ENCODE data around the gene CACHD1. TPM values are rescaled to one million over a fixed set of nuclear protein-coding genes. Genes with fewer than 3 reads are reported as not detected.

Gene CACHD1
- polyA plus RNA-seq, 1 donor: 68.0 TPM

GRCh38 chr1:64550510-64550909 is 80.6 kb downstream of the CACHD1 start:
- DNase-seq: no peak

GRCh38 chr1:64550946-64551605 is 81.1 kb downstream of the CACHD1 start:
- no peak for DNase-seq

GRCh38 chr1:64553285-64553684 is 83.4 kb downstream of the CACHD1 start:
- DNase-seq: no peak

GRCh38 chr1:64555947-64556346 is 86.0 kb downstream of the CACHD1 start:
- DNase-seq: no peak

- DNase-seq: no peak
Measured at GRCh38 chr1:64561993-64562392, 92.1 kb downstream of the CACHD1 start.

- no peak for DNase-seq
Measured at GRCh38 chr1:64563958-64564565, 94.1 kb downstream of the CACHD1 start.

GRCh38 chr1:64564891-64565290 is 95.0 kb downstream of the CACHD1 start:
- DNase-seq: no peak

GRCh38 chr1:64567426-64568170 is 97.7 kb downstream of the CACHD1 start:
- DNase-seq: no peak

- no peak for DNase-seq
Measured at GRCh38 chr1:64568171-64568450, 98.2 kb downstream of the CACHD1 start.

GRCh38 chr1:64569411-64569810 is 99.5 kb downstream of the CACHD1 start:
- no peak for DNase-seq

GRCh38 chr1:64570267-64570855 is 100.4 kb downstream of the CACHD1 start:
- DNase-seq: no peak

GRCh38 chr1:64572222-64572900 is 102.4 kb downstream of the CACHD1 start:
- no peak for DNase-seq

GRCh38 chr1:64574301-64574700 is 104.4 kb downstream of the CACHD1 start:
- DNase-seq: no peak

GRCh38 chr1:64575881-64576676 is 106.2 kb downstream of the CACHD1 start:
- no peak for DNase-seq

GRCh38 chr1:64578270-64578973 is 108.5 kb downstream of the CACHD1 start:
- no peak for DNase-seq

GRCh38 chr1:64579767-64580166 is 109.8 kb downstream of the CACHD1 start:
- no peak for DNase-seq

- no peak for DNase-seq
Measured at GRCh38 chr1:64581135-64581842, 111.4 kb downstream of the CACHD1 start.

GRCh38 chr1:64581843-64582185 is 111.9 kb downstream of the CACHD1 start:
- DNase-seq: no peak

GRCh38 chr1:64584479-64584878 is 114.5 kb downstream of the CACHD1 start:
- DNase-seq: no peak

- DNase-seq: no peak
Measured at GRCh38 chr1:64588876-64589275, 118.9 kb downstream of the CACHD1 start.

GRCh38 chr1:64590316-64590715 is 120.4 kb downstream of the CACHD1 start:
- DNase-seq: no peak
